Sigmoid colon (tissue), 4 donors: ENCODE data around the gene AGBL1.

ENCODE experiments used
- POLR2A ChIP-seq, 2 donors: fragments of 450-650 bp; IDR thresholded peaks; one replicate each; pipeline ENCODE4 v1.6.1; 2016; ENCODE audit warnings: antibody characterized with exemption in 2 of 2, mild to moderate bottlenecking in 2 of 2, moderate library complexity in 2 of 2
- POLR2AphosphoS5 ChIP-seq, 4 donors: sonication (generic); formaldehyde crosslinking; IDR thresholded peaks; one replicate each; pipeline ENCODE4 v1.6.1; 2017; ENCODE audit warnings: antibody characterized with exemption in 4 of 4
- TF ChIP-seq, protein P1 (sequence below), 4 experiments: fragments of 450-650 bp in 3 of 4; fragments of 200-600 bp in 1 of 4; IDR thresholded peaks; one replicate each; pipeline ENCODE4 v1.5.1; 2016 to 2019; ENCODE audit warnings: antibody characterized with exemption in 4 of 4, mild to moderate bottlenecking in 3 of 4, moderate library complexity in 2 of 4

DNA sequence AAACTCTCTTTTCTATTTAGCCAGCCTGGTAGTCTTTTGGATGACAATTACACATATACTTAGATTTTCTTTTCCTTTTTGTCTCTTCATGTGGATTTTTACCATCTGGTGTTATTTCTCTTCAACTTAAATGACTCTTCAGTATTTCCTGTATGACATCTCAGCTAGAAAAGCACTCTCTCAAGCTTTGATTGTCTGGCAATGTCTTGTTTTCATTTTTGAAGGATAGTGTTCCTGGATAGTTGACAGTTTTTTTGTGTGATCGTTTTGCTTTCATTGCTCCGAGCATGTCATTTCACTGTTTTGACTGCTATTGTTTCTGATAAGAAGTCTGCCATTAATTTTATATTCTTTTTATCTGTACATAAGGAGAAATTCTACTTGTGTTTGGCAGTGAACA, 766.4 kb downstream of the AGBL1 start:
- TF ChIP-seq POLR2A (IDR thresholded peaks at IDR 0.05): no peak
- TF ChIP-seq POLR2AphosphoS5 (IDR thresholded peaks at IDR 0.05): no peak
- TF ChIP-seq, protein P1, sequence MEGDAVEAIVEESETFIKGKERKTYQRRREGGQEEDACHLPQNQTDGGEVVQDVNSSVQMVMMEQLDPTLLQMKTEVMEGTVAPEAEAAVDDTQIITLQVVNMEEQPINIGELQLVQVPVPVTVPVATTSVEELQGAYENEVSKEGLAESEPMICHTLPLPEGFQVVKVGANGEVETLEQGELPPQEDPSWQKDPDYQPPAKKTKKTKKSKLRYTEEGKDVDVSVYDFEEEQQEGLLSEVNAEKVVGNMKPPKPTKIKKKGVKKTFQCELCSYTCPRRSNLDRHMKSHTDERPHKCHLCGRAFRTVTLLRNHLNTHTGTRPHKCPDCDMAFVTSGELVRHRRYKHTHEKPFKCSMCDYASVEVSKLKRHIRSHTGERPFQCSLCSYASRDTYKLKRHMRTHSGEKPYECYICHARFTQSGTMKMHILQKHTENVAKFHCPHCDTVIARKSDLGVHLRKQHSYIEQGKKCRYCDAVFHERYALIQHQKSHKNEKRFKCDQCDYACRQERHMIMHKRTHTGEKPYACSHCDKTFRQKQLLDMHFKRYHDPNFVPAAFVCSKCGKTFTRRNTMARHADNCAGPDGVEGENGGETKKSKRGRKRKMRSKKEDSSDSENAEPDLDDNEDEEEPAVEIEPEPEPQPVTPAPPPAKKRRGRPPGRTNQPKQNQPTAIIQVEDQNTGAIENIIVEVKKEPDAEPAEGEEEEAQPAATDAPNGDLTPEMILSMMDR (IDR thresholded peaks at IDR 0.05): no peak
